NOMO-1 (cell line): ENCODE data around the gene TMEM38A.
"Not testable (repeated sequence)": the region's sequence is repeated elsewhere in the genome, so short reads cannot be mapped to it uniquely, and the experiment has no call there.

ENCODE experiments used
- DNase-seq, 2 experiments: peaks; one replicate each; lab custom pipeline; 2025; ENCODE audit not compliant: unreplicated experiment in 2 of 2; lab: John Stamatoyannopoulos, UW

TMEM38A gene

DNA sequence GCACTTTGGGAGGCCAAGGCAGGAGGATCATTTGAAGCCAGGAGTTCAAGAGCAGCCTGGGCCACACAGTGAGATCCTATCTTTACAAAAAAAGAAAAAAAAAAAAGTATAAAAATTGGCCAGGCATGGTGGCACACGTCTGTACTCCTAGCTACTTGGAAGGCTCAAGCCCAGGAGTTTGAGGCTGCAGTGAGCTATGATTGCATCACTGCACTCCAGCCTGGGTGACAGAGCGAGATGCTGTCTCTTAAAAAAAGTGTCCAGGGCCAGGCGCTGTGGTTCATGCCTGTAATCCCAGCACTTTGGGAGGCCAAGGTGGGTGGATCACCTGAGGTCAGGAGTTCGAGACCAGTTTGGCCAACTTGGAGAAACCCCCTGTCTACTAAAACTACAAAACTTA is 12.9 kb downstream of the TMEM38A start:
- DNase-seq, result not testable (repeated sequence)

DNA sequence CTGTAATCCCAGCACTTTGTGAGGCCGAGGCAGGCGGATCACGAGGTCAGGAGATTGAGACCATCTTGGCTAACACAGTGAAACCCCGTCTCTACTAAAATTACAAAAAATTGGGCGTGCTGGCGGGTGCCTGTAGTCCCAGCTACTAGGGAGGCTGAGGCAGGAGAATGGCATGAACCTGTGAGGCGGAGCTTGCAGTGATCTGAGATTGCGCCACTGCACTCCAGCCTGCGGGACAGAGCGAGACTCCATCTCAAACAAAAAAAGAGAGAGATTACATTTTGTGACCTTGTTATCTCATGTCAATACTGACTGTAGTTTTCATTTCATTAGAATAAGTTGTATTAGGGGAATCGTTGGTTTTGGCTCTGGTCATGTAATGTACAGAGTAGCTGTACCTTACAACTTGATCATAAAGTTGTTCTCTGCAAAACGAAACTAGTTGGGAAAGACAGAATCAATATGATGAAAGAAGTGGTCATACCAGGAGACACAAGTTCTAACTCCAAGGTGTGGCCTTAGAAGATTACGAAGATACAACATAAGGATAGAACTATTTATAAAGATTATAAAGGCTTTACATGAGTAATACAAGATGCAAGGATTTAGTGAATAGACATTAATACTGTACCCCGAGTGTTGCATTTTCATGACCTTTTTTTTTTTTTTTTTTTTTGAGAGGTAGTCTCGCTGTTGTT is 15.3 kb downstream of the TMEM38A start:
- peak; percentile 31 to 46 for DNase-seq

DNA sequence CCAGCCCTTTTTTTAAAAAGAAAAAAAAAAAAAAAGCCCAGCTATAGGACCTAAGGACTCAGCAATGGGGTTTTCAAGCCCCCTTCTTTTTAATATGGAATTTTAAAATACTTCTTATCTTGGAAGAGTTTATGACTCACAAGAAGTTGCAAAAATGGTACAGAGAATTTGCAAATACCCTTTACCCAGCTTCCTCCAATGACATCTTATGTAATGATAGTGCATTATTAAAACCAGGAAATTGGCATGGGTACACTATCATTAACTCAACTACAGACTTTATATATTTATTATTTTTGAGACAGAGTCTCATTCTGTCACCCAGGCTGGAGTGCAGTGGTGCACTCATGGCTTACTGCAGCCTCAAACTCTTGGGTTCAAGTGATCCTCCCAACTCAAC is 16.1 kb downstream of the TMEM38A start:
- peak in 1 of 2 experiments; percentile 51 for DNase-seq

DNA sequence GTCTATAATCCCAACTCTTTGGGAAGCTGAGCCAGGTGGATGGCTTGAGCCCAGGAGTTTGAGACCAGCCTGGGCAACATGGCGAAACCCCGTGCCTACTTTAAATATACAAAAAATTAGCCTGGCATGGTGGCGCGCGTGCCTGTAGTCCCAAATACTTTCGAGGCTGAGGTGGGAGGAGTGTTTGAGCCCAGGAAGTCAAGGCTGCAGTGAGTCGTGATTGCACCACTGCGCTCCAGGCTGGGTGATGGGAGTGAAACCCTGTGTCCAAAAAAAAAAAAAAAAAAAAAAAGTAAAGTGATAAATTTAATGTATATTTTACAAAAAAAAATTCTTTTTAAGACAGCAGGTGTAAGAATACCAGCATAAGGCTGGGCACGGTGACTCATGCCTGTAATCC is 17.6 kb downstream of the TMEM38A start:
- no peak for DNase-seq

DNA sequence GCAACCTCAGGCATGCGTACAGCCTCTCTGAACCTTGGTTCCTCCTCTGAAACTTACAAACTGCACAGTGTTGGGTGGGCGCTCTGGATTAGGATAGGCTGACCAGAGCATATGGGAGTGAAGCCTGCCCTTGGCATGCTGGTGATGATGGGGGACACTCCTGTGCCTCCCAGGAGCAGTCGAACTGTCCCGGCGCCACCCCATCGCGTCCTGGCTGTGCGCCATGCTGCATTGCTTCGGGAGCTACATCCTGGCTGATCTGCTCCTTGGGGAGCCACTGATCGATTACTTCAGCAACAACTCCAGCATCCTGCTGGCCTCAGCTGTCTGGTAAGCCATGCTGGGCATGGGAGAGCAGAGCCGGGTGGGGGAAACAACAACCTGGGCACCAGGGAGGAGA is 18.9 kb downstream of the TMEM38A start:
- no peak for DNase-seq

DNA sequence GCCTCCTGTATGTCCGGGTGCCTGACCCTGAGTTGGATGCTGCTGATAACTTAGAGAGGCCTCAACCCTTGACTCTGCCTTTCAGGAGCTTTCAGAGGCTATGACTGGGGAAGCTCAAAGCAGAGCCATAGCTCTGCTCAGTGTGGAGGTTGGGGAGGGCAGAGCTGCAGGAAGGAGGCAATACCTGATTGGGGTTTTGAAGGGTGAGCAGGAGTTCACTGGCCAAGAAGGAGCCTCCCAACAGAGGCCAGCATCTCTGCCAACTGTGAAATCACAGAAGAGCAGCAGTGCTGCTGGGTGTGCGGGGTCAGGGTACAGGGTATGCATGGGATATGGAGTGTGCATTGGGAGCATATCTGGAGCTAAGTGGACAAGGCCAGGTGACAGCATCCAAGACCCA is 21.6 kb downstream of the TMEM38A start:
- DNase-seq, result no peak

DNA sequence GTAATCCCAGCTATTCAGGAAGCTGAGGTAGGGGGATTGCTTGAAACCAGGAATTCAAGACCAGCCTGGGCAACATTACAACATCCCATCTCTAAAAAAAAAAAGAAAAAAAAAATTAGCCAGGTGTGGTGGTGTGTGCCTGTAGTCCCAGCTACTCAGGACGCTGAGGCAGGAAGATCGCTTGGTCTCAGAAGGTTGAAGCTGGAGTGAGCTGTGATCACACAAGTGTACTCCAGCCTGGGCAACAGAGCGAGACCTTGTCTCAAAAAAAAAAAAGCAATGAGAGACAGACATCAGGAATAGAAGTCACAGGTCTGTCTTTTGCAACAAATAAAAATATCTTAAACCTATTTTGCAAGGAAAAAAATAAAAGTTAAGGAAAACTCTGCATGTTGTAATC is 23.3 kb downstream of the TMEM38A start:
- DNase-seq, result no peak

DNA sequence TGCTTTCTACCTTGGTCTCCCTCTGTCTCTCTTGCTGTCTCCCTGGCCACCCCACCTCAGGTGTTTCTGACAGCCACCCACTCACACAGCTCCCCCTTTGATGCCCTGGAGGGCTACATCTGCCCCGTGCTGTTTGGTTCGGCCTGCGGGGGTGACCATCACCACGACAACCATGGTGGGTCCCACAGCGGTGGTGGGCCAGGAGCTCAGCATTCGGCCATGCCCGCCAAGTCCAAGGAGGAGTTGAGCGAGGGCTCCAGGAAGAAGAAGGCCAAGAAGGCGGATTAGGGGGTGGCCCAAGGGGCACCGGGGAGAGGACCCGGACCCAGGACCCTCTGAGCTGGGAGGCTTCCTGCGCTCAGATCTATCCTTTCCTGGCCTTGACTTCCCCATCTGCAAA is 27.1 kb downstream of the TMEM38A start:
- DNase-seq, result no peak

DNA sequence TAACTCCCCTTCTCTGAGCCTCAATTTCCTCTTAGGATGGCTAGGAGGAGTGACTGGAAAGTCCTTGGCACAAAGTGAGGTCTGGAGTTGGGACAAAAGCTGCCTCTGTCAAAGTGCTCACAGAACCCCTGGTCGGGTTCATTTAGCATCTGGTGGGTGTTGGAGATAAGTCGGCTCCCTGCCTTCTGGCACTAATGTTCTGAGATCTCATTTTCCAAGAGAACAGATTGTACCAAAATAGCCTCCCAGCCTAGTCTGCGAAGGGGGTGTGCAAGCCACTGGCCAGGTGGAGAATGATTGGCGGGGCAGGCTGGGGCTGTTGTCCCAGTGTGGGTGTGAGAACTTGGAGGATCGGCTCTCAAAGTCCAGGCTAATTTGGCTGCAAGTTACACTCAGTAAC is 38.0 kb downstream of the TMEM38A start:
- no peak for DNase-seq

DNA sequence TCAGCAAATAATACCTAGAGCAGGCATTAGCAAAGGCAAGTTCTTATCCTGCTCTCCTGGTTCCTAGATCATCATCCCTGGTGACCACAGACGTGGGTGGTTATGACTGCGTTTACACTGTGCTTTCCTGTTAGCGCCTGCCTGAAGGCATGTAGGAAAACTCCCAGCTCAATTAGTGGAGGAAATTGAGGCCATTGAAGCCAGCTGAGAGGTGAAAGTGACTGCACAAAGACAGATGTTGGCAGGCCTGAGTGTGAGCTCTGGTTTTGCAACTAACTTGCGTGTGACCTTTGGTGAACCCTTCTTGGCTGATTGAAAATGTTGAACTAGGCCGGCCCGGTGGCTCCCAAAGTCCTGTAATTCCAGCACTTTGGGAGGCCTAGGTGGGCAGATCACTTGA is 41.2 kb downstream of the TMEM38A start:
- DNase-seq, result no peak

DNA sequence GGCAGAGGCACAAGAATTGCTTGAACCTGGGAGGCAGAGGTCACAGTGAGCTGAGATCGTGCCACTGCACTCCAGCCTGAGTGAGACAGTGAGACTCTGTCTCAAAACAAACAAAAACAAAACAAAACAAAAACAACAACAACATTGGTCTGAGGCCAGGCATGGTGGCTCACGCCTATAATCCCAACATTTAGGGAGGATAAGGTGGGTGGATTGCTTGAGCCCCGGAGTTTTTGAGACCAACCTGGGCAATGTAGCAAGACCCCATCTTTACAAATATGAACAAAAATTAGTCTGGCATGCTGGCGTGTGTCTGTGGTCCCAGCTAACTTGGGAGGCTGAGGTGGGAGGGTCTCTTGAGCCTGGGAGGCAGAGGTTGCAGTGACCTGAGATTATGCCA is 42.7 kb downstream of the TMEM38A start:
- no peak for DNase-seq

DNA sequence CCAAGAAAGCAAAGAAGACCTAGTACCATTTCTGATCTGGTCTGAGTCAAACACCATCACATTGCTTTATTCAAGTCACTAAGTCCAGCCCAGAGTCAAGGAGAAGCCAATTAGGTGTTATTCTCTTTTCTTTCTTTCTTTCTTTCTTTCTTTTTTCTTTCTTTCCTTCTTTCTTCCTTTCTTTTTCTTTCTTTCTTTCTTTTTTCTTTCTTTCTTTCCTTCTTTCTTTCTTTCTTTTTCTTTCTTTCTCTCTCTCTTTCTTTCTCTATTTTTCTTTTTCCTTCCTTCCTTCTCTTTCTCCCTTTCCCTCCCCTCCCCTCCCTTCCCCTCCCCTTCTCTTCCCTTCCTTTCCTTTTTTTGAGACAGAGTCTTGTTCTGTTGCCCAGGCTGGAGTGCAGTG is 49.9 kb downstream of the TMEM38A start:
- DNase-seq, result not testable (repeated sequence)

DNA sequence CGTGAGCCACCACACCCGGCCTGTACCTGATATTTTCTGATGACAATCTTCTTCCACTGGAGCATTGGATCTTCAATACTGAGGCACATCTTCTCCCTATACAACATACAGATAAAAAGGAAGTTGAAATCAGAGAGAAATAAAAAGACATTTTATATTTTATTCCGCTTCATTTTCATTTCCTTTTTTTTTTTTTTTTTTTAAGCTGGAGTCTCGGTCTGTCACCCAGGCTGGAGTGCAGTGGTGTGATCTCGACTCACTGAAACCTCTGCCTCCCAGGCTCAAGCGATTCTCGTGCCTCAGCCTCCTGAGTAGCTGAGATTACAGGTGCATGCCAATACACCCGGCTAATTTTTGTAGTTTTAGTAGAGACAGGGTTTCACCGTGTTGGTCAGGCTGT is 51.4 kb downstream of the TMEM38A start:
- DNase-seq, result peak in 1 of 2 experiments; percentile 8

DNA sequence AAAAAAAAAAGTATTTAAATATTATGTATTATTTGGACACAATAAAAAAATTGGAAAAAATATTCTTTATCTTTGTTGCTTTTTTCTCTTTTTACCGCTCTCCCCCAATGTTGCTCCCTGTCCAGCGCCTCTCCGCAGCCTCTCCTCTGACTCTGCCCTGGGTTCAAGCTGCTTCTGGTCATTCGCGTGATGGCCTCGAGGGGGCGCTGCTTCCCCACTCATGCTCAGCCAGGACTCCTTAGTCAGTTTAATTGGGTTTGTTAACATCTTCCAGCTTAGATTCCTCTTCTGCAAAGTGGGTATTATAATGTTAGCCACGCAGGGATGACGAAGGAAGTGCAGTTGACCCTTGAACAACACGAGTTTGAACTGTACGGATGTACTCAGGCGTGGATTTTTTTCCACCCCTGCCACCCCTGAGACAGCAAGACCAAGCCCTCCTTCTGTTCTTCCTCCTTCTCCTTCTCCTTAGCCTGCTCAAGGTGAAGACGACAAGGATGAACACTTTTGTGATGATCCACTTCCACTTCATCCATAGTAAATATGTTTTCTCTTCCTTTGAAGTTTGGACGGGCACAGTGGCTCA is 53.9 kb downstream of the TMEM38A start:
- DNase-seq, result peak; percentile 50 to 72

DNA sequence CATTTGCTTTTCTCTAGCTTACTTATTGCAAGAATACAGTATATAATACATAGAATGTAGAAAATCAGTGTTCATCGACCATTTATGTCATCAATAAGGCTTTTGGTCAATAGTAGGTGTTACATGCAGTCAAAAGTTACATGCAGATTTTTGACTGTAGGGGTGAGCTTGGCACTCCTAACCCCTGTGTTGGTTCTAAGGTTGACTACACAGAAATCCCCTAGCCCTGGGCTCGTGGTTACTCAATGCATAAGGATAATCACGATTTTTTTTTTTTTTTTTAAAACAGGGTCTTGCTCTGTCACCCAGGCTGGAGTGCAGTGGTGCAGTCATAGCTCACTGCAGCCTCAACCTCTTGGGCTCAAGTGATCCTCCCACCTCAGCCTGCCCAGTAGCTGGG is 54.7 kb downstream of the TMEM38A start:
- no peak for DNase-seq

DNA sequence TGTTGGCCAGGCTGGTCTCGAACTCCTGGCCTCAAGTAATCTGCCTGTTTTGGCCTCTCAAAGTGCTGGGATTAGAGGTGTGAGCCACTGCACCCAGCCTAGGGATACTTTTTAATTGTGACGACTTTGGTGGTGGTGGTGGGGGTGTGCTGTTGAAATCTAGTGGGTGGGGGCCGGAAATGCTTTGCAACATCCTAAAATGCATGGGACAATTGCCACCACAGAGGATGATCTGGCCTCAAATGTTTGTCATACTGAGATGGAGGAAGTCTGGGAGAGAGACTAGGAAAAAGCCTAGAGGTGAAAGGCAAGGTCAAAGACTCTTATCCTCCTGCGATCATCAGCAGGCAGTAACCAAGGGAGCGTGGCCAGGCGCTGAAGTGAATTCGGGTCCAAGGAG is 60.1 kb downstream of the TMEM38A start:
- DNase-seq, result peak in 1 of 2 experiments; percentile 47

DNA sequence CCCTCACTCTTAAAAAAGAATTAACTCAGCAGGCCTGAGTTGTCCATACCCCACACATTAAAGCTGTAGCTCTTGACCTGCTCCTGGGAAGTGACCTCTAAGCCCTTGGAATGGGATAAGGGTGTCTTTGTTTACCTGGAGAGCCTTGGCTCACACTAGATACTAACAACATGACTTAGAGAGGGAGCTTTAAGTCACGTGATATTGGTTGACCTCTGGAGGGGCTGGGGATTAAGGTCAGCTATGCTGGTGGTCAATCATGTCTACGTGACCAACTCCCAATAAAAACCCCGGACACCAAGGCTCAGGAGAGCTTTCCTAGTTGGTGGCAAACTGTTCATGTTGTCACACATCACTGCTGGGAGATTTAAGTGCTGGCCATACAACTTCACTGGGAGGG is 61.7 kb downstream of the TMEM38A start:
- DNase-seq, result no peak

DNA sequence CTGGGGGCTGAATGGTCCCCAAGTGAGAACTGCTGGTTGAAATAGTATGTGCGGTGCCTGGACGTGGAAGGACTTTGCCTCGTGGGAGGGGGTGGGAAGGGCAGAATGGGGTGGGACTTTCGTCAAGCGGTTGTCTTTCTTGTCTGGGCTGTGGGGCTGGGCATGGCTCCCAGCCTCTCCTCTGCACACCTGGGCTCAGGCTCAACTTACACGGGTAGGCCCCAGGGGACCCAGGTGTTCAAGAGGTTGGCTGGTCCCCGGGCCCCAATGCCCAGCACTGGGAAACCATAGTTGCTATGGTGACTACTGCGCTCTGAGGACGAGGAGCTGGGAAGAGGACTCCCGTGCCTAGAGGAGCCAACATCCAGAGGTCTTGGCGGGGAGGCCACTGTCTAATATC is 66.0 kb downstream of the TMEM38A start:
- DNase-seq, result no peak

DNA sequence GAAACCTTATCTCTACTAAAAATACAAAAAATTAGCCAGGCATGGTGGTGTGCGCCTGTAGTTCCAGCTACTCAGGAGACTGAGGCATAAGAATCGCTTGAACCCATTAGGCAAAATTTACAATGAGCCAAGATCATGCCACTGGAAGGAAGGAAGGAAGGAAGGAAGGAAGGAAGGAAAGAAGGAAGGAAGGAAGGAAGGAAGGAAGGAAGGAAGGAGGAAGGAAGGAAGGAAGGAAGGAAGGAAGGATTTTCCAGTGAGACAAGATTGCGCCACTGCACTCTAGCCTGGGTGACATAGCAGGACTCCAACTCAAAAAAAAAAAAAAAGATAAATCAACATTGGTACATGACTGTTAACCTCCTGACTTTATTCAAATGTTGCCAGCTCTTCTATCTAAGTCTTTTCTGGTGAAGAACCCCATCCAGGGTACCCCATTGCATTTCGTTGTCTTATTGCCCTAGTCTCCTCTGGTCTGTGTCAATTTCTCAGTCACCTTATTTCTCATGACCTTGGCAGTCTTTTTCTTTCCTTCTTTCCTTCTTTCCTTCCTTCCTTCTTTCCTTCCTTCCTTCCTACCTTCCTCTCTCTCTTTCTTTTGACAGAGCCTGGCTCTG is 74.8 kb downstream of the TMEM38A start:
- DNase-seq, result not testable (repeated sequence)

DNA sequence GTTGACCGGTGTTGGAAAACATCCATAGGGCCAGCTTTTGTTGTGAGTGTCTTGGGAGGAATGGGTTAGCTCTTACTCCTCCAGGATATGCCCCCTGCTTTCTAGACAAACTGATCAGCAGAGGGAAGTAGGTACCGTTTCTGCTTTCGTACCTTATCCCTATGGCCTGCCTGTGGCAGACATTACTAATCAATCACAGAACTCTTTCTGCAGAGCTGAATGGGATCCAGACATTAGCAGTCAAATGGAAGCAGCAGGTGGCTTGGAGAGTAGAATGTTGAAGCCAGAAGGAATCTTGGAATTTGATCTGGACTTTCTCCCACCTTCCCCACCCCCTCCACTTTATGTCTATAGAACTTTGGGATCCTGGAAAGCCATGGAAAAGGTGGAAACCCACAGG is 75.8 kb downstream of the TMEM38A start:
- DNase-seq, result no peak

DNA sequence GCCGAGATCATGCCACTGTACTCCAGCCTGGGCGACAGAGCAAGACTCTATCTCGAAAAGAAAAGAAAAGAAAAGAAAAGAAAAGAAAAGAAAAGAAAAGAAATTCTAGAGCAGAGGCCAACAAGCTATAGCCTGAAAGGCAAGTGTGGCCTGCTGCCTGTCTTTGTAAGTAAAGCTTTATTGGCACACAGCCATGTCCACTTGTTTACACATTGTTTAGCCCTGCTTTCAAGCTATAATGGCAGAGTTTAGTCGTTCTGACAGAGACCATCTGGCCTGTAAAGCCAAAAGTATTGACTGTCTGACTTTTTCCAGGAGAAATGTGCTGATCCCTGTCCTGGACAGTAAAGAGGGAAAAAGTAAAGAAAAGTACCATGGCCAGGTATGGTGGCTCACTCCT is 77.0 kb downstream of the TMEM38A start:
- no peak for DNase-seq

DNA sequence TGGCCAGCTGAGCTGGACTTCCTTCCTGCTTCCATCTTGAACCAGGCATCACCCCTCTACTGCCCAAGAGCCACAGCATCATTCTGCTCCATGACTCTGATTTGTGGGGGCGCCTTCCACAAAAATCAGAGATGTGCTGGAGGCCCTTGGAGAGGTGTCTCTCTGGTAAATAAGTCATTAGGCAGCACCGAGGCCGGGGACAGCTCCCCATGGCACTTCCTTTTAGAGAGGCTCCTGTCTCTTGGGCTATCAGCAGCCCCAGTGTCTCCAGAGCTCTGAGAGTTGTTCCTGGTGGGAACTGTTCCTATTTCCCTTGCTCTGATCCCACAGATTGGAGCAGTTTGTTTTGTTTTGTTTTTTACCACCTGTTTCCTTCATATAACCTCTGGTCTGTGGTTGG is 78.6 kb downstream of the TMEM38A start:
- no peak for DNase-seq
